NB4 (cell line): ENCODE measurements around the gene NDC1.

Experiments
- POLR2A ChIP-seq: IDR thresholded peaks from 2 replicates; pipeline ENCODE4 v1.6.1; 2011; ENCODE audit warnings: mild to moderate bottlenecking; ENCODE audit not compliant: insufficient read length; ENCODE audit errors: extremely low read depth
- TF ChIP-seq, protein P1 (sequence below): IDR thresholded peaks from one replicate; pipeline ENCODE4 v1.5.1; 2012; ENCODE audit warnings: low read depth, low read length

DNA sequence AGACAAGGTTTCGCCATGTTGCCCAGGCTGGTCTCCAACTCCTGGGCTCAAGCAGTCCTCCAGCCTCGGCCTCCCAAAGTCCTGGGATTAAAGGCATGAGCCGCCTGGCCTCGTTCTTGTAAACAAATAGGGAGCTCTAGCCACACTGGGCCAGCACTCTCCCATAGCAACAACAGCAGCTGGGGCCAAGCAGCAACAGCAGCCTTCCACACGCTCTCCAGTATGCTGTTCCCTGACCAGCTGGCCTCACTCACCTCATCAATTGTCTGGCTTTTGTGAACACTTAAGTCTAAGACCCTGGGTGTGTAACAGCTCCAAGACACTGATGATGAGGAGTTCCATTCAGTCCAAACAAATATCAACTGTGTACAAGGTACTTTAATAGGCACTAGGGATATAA lies 82.2 kb downstream of the NDC1 start:
- TF ChIP-seq, protein P1, sequence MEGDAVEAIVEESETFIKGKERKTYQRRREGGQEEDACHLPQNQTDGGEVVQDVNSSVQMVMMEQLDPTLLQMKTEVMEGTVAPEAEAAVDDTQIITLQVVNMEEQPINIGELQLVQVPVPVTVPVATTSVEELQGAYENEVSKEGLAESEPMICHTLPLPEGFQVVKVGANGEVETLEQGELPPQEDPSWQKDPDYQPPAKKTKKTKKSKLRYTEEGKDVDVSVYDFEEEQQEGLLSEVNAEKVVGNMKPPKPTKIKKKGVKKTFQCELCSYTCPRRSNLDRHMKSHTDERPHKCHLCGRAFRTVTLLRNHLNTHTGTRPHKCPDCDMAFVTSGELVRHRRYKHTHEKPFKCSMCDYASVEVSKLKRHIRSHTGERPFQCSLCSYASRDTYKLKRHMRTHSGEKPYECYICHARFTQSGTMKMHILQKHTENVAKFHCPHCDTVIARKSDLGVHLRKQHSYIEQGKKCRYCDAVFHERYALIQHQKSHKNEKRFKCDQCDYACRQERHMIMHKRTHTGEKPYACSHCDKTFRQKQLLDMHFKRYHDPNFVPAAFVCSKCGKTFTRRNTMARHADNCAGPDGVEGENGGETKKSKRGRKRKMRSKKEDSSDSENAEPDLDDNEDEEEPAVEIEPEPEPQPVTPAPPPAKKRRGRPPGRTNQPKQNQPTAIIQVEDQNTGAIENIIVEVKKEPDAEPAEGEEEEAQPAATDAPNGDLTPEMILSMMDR, result no peak
- no peak for TF ChIP-seq POLR2A
